IMR-90 (cell line): ENCODE data around the gene CRYBA1. TPM values are rescaled to one million over a fixed set of nuclear protein-coding genes. Genes with fewer than 3 reads are reported as not detected.

ENCODE experiments used
- ATAC-seq: fragments of 200-7000 bp; cut with Tn5 transposase; 2 replicates; pipeline ENCODE4 v1.9.1; 2020; ENCODE audit warnings: low read depth, mild to moderate bottlenecking, moderate library complexity
- BruUV-seq: library from RNA; stranded (reverse); fragments of 400-500 nt; replicated peaks from 2 replicates; lab custom pipeline; 2021; lab: Mats Ljungman, UMichigan
- CTCF ChIA-PET: fragments of 300-600 bp; formaldehyde crosslinking; extraction: SDS; loops from one replicate; lab custom pipeline; 2021; ENCODE audit warnings: antibody characterized with exemption; lab: Yijun Ruan, JAX
- POLR2A ChIA-PET: fragments of 300-600 bp; sonication (Branson Sonifier 250); formaldehyde crosslinking; loops from one replicate; lab custom pipeline; 2022; ENCODE audit warnings: antibody characterized with exemption; ENCODE audit not compliant: unreplicated experiment; lab: Charles Lee
- DNase-seq: peaks from one replicate; pipeline ENCODE4 v3.0.0; 2013
- H2AFZ ChIP-seq: replicated peaks from 2 replicates; pipeline ENCODE3; 2013; ENCODE audit warnings: low read length, mild to moderate bottlenecking; ENCODE audit not compliant: poor library complexity
- H2AK5ac ChIP-seq: 2 replicates; pipeline ENCODE4 v1.6.1; 2013; ENCODE audit warnings: low read depth, low read length, inconsistent platforms
- H2AK9ac ChIP-seq: replicated peaks from 2 replicates; pipeline ENCODE3; 2013; ENCODE audit warnings: mild to moderate bottlenecking, low read depth, low read length, moderate library complexity; ENCODE audit not compliant: poor library complexity
- H2BK120ac ChIP-seq: 2 replicates; pipeline ENCODE4 v1.6.1; 2013; ENCODE audit warnings: low read depth, low read length, inconsistent platforms
- H2BK15ac ChIP-seq: 3 replicates; pipeline ENCODE4 v1.6.1; 2013; ENCODE audit warnings: low read depth, low read length, inconsistent platforms
- H2BK20ac ChIP-seq: 2 replicates; pipeline ENCODE4 v1.6.1; 2013; ENCODE audit warnings: low read depth, mild to moderate bottlenecking, inconsistent platforms, low read length, moderate library complexity
- H2BK5ac ChIP-seq: 2 replicates; pipeline ENCODE4 v1.6.1; 2013; ENCODE audit warnings: mild to moderate bottlenecking, low read depth, low read length, inconsistent platforms; ENCODE audit not compliant: poor library complexity, severe bottlenecking
- H3K14ac ChIP-seq: replicated peaks from 2 replicates; pipeline ENCODE4 v1.6.1; 2013; ENCODE audit warnings: low read depth, low read length, inconsistent platforms
- H3K18ac ChIP-seq: 2 replicates; pipeline ENCODE4 v1.6.1; 2013; ENCODE audit warnings: low read depth, low read length, control low read depth
- H3K23ac ChIP-seq: 2 replicates; pipeline ENCODE4 v1.6.1; 2013; ENCODE audit warnings: low read depth, low read length, inconsistent platforms
- H3K27ac ChIP-seq: 2 replicates; pipeline ENCODE4 v1.5.1; 2013; ENCODE audit warnings: mild to moderate bottlenecking, control low read depth, low read length; ENCODE audit not compliant: insufficient read depth
- H3K27me3 ChIP-seq: 2 replicates; pipeline ENCODE4 v1.6.1; 2013; ENCODE audit warnings: low read length; ENCODE audit not compliant: control insufficient read depth, insufficient read depth
- H3K36me3 ChIP-seq: 2 replicates; pipeline ENCODE4 v1.6.1; 2013; ENCODE audit warnings: low read length, mixed read lengths; ENCODE audit not compliant: control insufficient read depth, insufficient read depth
- H3K4ac ChIP-seq: 2 replicates; pipeline ENCODE4 v1.6.1; 2013; ENCODE audit warnings: low read depth, low read length, inconsistent platforms
- H3K4me1 ChIP-seq: 2 replicates; pipeline ENCODE4 v1.6.1; 2013; ENCODE audit warnings: low read length, mixed read lengths; ENCODE audit not compliant: control insufficient read depth, insufficient read depth
- H3K4me2 ChIP-seq: 2 replicates; pipeline ENCODE4 v1.6.1; 2013; ENCODE audit warnings: low read depth, mild to moderate bottlenecking, control low read depth, low read length, moderate library complexity
- H3K4me3 ChIP-seq: 2 replicates; pipeline ENCODE4 v1.5.1; 2013; ENCODE audit warnings: low read depth, mild to moderate bottlenecking, control low read depth, low read length, moderate library complexity; ENCODE audit not compliant: insufficient read depth
- H3K56ac ChIP-seq: 2 replicates; pipeline ENCODE4 v1.6.1; 2013; ENCODE audit warnings: low read length, inconsistent platforms; ENCODE audit not compliant: insufficient read depth; ENCODE audit errors: extremely low read depth
- H3K79me1 ChIP-seq, 2 experiments: 2 replicates each; pipeline ENCODE4 v1.6.1; 2013; ENCODE audit warnings: low read length in 2 of 2, inconsistent platforms in 1 of 2, low read depth in 1 of 2
- H3K9ac ChIP-seq: 2 replicates; pipeline ENCODE4 v1.6.1; 2013; ENCODE audit warnings: low read depth, low read length, control low read depth
- H3K9me1 ChIP-seq: 2 replicates; pipeline ENCODE4 v1.6.1; 2013; ENCODE audit warnings: low read length, inconsistent platforms; ENCODE audit not compliant: insufficient read depth
- H3K9me3 ChIP-seq: 2 replicates; pipeline ENCODE4 v1.6.1; 2013; ENCODE audit warnings: low read length; ENCODE audit not compliant: control insufficient read depth, insufficient read depth
- H4K20me1 ChIP-seq: 2 replicates; pipeline ENCODE4 v1.6.1; 2013; ENCODE audit warnings: low read length, inconsistent platforms; ENCODE audit not compliant: insufficient read depth
- H4K5ac ChIP-seq: 2 replicates; pipeline ENCODE4 v1.6.1; 2013; ENCODE audit warnings: mild to moderate bottlenecking, low read depth, low read length, control low read depth
- H4K8ac ChIP-seq, 2 experiments: 2 replicates each; pipeline ENCODE4 v1.6.1; 2013; ENCODE audit warnings: low read depth in 2 of 2, low read length in 2 of 2, control low read depth in 1 of 2, inconsistent platforms in 1 of 2
- H4K91ac ChIP-seq: 2 replicates; pipeline ENCODE4 v1.6.1; 2013; ENCODE audit warnings: low read depth, low read length, inconsistent platforms; ENCODE audit not compliant: insufficient read depth
- BHLHE40 ChIP-seq: fragments of 150-350 bp; IDR thresholded peaks from 2 replicates; pipeline ENCODE4 v1.6.1; 2016; ENCODE audit warnings: mild to moderate bottlenecking, low read depth, low read length
- CEBPB ChIP-seq: IDR thresholded peaks from 2 replicates; pipeline ENCODE4 v1.6.1; 2012; ENCODE audit warnings: low read depth, low read length, improper control_type of control experiment
- CHD1 ChIP-seq: IDR thresholded peaks from 2 replicates; pipeline ENCODE4 v1.6.1; 2012; ENCODE audit warnings: low read depth, low read length, improper control_type of control experiment
- FOS ChIP-seq: fragments of 150-350 bp; IDR thresholded peaks from 2 replicates; pipeline ENCODE4 v1.6.1; 2016; ENCODE audit warnings: low read depth, low read length
- MAFK ChIP-seq: IDR thresholded peaks from 2 replicates; pipeline ENCODE4 v1.6.1; 2012; ENCODE audit warnings: low read depth, low read length, improper control_type of control experiment
- MAZ ChIP-seq: IDR thresholded peaks from 2 replicates; pipeline ENCODE4 v1.6.1; 2012; ENCODE audit warnings: low read depth, mild to moderate bottlenecking, low read length, improper control_type of control experiment, moderate library complexity, borderline replicate concordance
- MXI1 ChIP-seq: IDR thresholded peaks from 2 replicates; pipeline ENCODE4 v1.6.1; 2012; ENCODE audit warnings: low read depth, mild to moderate bottlenecking, low read length, moderate library complexity, borderline replicate concordance
- NFE2L2 ChIP-seq: fragments of 150-350 bp; IDR thresholded peaks from 2 replicates; pipeline ENCODE4 v1.6.1; 2016; ENCODE audit warnings: low read depth, mild to moderate bottlenecking, low read length
- POLR2A ChIP-seq: IDR thresholded peaks from 2 replicates; pipeline ENCODE4 v1.6.1; 2012; ENCODE audit warnings: mild to moderate bottlenecking, low read depth, low read length
- RAD21 ChIP-seq: IDR thresholded peaks from 2 replicates; pipeline ENCODE4 v1.6.1; 2012; ENCODE audit warnings: low read length, improper control_type of control experiment
- RCOR1 ChIP-seq: IDR thresholded peaks from 2 replicates; pipeline ENCODE4 v1.6.1; 2012; ENCODE audit warnings: mild to moderate bottlenecking, low read length, improper control_type of control experiment; ENCODE audit not compliant: insufficient replicate concordance
- RFX5 ChIP-seq: IDR thresholded peaks from 2 replicates; pipeline ENCODE4 v1.8.0; 2012; ENCODE audit warnings: low read depth, mild to moderate bottlenecking, low read length, moderate library complexity
- SMC3 ChIP-seq: fragments of 150-350 bp; IDR thresholded peaks from 2 replicates; pipeline ENCODE4 v1.6.1; 2016; ENCODE audit warnings: low read depth, mild to moderate bottlenecking, antibody characterized with exemption, low read length, moderate library complexity
- WGBS, 2 experiments: methylation state at CpG; one replicate each; pipeline versions ENCODE4 v1.1.5 to v1.1.7; 2013; ENCODE audit warnings: missing lambda C conversion rate in 2 of 2; ENCODE audit not compliant: insufficient read length in 1 of 2; ENCODE audit errors: extremely low coverage in 2 of 2; 5-methylcytosine and 5-hydroxymethylcytosine counted together
- dilution Hi-C: fragments of 300-500 bp; cut with HindIII; formaldehyde crosslinking; loops from one replicate; pipeline ENCODE4 v1.14.3; 2018; ENCODE audit warnings: low sequenced_read_pairs; ENCODE audit not compliant: unreplicated experiment
- in situ Hi-C: fragments of 300-500 bp; cut with MboI; formaldehyde crosslinking; loops from 3 replicates; pipeline ENCODE4 v1.14.3; 2019; ENCODE audit warnings: low sequenced_read_pairs, inconsistent platforms, mixed read lengths
- intact Hi-C: fragments of 100-400 bp; cut with micrococcal nuclease; formaldehyde crosslinking; loops from 2 replicates; pipeline ENCODE4 v1.10.0; 2022
- polyA plus RNA-seq, 3 experiments: library from polyadenylated mRNA; depleted of rRNA; stranded (reverse); fragments of >200 nt; gene quantifications; 2 replicates each; pipeline ENCODE4 v1.2.3, GENCODE V29; 2012; ENCODE audit warnings: low replicate concordance in 1 of 3
- total RNA-seq: library from RNA; depleted of rRNA; stranded (reverse); fragments of >200 nt; gene quantifications from 2 replicates; pipeline ENCODE4 v1.2.3, GENCODE V29; 2012
- TF ChIP-seq, protein P1 (sequence below): fragments of 150-350 bp; IDR thresholded peaks from 2 replicates; pipeline ENCODE4 v1.6.1; 2017; ENCODE audit warnings: mild to moderate bottlenecking, antibody characterized with exemption, low read length, low read depth
- TF ChIP-seq, protein P2 (sequence below): fragments of 150-350 bp; IDR thresholded peaks from 2 replicates; pipeline ENCODE4 v1.6.1; 2016; ENCODE audit warnings: low read depth, mild to moderate bottlenecking, low read length, moderate library complexity, borderline replicate concordance
- TF ChIP-seq, protein P3 (sequence below): conservative IDR thresholded peaks from 2 replicates; pipeline ENCODE4 v1.5.1; 2012; ENCODE audit warnings: mild to moderate bottlenecking, low read depth, low read length, improper control_type of control experiment

CRYBA1 gene
- total and polyA plus RNA-seq, 2 of the 4 experiments (the other 2 are of a cell fraction) = not detected

DNA sequence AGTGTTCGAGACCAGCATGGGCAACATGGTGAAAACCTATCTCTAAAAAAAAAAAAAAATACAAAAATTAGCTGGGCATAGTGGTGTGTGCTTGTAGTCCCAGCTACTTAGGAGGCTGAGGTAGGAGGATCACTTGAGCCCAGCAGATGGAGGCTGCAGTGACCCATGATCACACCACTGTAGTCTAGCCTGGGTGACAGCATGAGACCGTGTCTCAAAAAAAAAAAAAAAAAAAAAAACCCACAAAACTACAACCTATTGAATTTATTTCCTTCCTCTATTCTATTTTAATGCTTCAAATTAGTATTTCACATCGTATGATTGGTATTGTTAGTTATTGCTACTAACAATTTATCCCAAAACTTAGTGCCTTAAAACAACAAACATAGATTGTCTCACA is 56.7 kb downstream of the CRYBA1 start:
- no peak for DNase-seq
- Histone ChIP-seq H3K14ac (no peak overlapping the region), H3K9ac (no peak overlapping the region), H3K9me1 (no peaks in the 10 kb centered on the region), H3K23ac (no peak overlapping the region), H2AFZ (no peak overlapping the region), H3K79me1 (no peaks in the 10 kb centered on the region), H4K20me1 (no peaks in the 10 kb centered on the region), H3K56ac (no peak overlapping the region), H2BK15ac (no peak overlapping the region), H2AK9ac (no peak overlapping the region), H2BK20ac (no peak overlapping the region), H4K5ac (no peak overlapping the region), H3K9me3 (no peaks in the 10 kb centered on the region), H3K4ac (no peak overlapping the region), H3K27me3 (no peaks in the 10 kb centered on the region; the same call in 1 of the 2 replicates), H2AK5ac (no peak overlapping the region), H3K36me3 (no peaks in the 10 kb centered on the region), H3K4me3 (no peak overlapping the region), H2BK5ac (no peak overlapping the region), H4K91ac (no peak overlapping the region), H3K4me2 (no peak overlapping the region), H3K4me1 (no peaks in the 10 kb centered on the region), H4K8ac (no peak overlapping the region), H3K27ac (no peak overlapping the region), H2BK120ac (no peak overlapping the region), H3K18ac (no peak overlapping the region)
- 100% methylated on average over 1 of the region's 3 CpGs; no CpG with 5 or more reads in 1 of the 2 experiments for WGBS, 2 experiments
- TF ChIP-seq CHD1 (no peak), BHLHE40 (no peak), MAZ (no peak), RAD21 (no peak), RCOR1 (no peak), RFX5 (no peak), MAFK (no peak), FOS (no peak), MXI1 (no peak), CEBPB (no peak), POLR2A (no peak), NFE2L2 (no peak), SMC3 (no peak)
- TF ChIP-seq, protein P1, sequence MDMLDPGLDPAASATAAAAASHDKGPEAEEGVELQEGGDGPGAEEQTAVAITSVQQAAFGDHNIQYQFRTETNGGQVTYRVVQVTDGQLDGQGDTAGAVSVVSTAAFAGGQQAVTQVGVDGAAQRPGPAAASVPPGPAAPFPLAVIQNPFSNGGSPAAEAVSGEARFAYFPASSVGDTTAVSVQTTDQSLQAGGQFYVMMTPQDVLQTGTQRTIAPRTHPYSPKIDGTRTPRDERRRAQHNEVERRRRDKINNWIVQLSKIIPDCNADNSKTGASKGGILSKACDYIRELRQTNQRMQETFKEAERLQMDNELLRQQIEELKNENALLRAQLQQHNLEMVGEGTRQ = no peak
- TF ChIP-seq, protein P2, sequence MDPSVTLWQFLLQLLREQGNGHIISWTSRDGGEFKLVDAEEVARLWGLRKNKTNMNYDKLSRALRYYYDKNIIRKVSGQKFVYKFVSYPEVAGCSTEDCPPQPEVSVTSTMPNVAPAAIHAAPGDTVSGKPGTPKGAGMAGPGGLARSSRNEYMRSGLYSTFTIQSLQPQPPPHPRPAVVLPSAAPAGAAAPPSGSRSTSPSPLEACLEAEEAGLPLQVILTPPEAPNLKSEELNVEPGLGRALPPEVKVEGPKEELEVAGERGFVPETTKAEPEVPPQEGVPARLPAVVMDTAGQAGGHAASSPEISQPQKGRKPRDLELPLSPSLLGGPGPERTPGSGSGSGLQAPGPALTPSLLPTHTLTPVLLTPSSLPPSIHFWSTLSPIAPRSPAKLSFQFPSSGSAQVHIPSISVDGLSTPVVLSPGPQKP = no peak
- TF ChIP-seq, protein P3, sequence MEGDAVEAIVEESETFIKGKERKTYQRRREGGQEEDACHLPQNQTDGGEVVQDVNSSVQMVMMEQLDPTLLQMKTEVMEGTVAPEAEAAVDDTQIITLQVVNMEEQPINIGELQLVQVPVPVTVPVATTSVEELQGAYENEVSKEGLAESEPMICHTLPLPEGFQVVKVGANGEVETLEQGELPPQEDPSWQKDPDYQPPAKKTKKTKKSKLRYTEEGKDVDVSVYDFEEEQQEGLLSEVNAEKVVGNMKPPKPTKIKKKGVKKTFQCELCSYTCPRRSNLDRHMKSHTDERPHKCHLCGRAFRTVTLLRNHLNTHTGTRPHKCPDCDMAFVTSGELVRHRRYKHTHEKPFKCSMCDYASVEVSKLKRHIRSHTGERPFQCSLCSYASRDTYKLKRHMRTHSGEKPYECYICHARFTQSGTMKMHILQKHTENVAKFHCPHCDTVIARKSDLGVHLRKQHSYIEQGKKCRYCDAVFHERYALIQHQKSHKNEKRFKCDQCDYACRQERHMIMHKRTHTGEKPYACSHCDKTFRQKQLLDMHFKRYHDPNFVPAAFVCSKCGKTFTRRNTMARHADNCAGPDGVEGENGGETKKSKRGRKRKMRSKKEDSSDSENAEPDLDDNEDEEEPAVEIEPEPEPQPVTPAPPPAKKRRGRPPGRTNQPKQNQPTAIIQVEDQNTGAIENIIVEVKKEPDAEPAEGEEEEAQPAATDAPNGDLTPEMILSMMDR = no peak
- intact Hi-C loops (no loop called here), dilution Hi-C loops (no loop called here), in situ Hi-C loops (loop anchor here (5.0 kb wide), 1 partner anchor 34 kb away; no protein-coding TSS in a partner anchor)
- no peak for ATAC-seq
- no TSS peak for BruUV-seq
- CTCF ChIA-PET = interaction anchor here (1.3 kb wide), 1 partner anchor 66 kb away, joined by 9 read pairs; no protein-coding TSS in a partner anchor
- POLR2A ChIA-PET = no interaction called here
